Activated naive CD4-positive, alpha-beta T cell treated with anti-CD3 and anti-CD28 coated beads, Interleukin-2, amount 50 U/mL, for 16 hours (primary cell): ENCODE measurements around the gene TCTA.

Experiments used
- DNase-seq: peaks from one replicate; pipeline ENCODE4 v3.0.0-alpha.2; 2020

The TCTA gene

DNA sequence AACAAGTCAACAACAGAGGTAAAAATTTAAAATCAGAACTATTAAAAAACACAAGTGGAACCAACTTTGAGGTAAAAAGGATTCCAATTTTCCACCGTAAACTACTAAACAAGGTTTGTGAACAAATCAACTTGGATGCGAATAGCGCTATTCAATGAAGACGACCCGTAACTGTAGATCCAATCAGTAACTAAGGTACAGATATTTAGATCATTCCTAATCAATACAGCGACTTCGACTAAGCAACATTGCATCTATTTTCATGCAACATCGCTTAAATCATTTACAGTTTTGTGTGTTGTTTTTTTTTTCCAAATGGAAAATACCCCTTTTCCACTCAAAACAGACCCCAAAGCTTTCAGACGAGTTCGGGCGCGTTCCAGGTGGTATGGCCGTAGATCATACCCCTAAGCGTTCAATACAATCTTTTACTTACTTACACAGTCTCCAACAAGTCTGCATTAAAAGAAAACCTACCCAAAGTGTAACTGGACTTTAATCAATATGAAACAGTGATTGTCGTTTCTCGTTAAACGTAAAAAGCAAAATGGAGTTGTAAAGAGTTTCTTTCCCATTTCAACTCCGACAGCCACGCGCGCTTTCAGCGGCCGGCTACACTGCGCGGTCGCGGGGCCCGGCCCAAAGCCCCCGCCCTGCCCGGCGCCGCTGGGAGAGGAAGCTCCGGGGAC, 1.2 kb upstream of the TCTA start:
- DNase-seq, result no peak

DNA sequence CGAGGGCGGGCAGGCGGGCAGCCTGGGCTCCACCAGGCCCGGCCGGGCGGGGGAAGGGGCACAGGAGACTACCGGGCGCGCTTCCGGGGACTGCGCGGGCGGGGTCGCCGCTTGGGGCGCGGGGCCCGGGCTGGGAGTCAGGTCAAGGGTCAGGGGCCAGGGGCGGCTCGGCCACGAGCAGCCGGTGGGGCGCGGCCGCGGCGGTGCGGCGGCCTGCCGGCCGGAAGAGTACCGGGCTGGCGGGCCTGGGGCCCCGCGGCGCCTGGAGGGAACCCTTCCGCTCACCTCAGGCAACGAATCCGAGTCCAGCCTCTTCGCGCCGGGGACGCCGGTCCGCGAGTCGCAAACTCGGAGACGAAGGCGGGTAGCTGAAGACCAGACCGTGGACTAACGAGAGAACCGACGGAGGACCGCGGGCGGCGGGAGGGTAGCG, 672 bp upstream of the TCTA start:
- DNase-seq, result peak; percentile 54

DNA sequence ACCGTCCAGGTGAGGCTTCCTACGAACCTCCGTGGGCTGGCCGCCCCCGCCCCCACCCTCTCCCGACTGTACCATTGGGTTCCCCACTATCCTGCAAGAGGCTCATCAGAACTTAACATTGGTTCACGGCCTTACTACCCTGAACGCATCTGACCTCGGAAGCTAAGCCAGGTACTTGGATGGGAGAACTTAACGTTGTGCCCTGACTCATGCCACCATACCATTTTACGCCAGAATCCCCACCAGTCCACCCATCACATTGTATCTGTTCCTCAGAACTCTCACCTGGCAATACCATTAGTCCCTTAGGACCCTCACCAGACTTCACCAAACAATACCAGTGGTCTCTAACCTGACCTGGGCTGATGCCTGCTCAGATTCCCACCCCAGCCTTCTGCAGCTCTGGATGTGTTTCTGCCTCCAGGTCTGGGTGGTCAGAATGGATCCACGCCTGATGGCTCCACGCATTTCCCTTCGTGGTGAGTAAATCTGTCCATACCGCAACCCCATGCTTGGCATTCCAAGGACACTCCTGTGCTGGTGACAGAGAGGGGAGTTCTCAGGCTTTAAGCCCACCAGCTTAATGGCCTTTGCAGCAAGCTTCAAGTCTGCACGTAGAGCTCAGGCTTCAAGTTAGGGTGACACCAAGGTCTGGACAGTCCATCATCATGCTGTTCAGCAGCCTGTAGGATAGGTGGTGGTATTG, 562 bp downstream of the TCTA start:
- DNase-seq, result no peak

DNA sequence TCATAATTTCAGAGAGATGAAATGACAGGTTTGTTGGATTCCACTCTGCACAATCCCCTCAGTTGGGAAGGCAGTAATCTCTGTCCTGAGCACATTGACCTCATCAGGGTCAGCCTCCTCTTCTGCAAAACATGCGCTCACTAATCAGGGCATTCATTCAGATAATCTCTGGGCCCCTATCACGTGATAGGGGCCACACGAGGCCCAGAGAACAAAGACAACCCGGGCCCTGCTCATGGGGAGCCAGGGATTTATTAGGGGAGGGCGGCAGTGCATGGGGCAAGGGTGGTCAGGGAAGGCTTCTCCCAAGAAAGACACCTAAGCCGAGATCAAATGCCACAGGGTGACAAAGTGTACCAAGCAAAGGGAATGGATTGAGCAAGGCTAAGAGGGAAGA, 1.1 kb downstream of the TCTA start:
- no peak for DNase-seq

DNA sequence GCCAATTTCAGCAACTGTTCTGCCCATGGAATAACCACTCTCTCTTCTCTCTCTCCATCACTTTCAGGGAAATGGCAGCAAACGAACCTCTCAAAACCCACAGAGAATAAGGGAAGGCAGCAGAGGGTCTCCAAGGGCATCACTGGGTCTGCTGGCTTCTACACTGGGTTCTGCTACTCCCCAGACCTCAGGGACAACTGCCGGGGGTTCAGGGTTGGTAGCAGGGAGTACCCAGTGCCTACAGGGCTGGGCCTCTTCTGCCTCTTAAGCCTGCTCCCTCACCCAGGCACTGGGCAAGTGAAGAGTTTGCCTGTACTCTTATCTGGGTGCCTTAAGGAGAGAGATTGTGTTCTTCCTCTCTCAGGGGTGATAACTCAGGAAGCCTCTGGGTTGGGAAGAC, 2.5 kb downstream of the TCTA start:
- DNase-seq, result no peak

DNA sequence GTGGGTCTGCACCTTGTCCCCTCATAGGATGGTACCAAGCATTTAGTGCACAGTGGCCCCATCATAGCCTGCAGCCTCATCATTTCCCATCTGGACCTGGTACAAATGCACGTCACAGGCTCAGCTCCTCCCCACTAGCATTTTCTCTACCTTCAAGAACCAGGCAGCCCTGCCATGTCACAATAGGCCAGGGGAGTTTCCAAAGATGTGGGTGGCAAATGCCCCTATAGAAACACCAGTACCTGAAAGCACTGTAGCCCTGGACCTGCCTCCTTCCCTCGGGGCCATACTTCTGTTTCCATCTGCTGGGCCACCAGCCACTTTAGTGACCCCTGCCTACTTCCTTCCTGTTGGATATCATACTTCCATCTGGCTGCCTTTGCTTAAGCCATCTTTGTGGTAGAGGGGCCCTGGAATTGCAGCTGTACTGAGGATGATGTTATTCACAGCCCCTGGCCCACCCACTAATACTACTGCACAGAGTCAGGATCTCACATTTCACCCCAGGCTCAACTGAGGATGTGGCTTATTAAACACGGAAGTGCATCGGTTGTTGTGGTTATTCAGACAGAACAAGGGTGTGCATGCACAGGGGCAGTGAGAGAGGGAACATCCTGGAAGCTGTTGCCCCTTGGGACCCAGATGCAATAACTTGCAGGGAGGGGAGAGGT, 3.8 kb downstream of the TCTA start:
- peak; percentile 66 for DNase-seq

DNA sequence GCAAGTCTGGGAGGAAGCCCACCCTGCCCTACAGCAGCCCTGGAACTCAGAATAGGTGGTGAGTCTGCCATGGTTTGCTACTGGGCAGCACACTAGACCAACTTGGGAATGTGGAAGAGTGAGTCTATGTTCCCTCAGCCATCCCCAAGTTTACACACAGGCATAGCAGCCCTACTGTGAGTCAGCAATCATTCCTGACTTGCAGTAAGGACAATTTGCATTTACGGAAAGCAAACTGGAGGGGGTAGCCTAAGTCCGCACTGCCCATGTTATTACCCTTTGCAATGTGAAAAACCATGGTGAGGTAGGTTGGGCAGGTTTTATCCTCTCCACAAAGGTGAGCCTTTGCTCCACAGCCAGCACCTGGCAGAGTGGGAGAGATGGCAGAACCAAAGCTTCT, 4.6 kb downstream of the TCTA start:
- DNase-seq, result no peak

DNA sequence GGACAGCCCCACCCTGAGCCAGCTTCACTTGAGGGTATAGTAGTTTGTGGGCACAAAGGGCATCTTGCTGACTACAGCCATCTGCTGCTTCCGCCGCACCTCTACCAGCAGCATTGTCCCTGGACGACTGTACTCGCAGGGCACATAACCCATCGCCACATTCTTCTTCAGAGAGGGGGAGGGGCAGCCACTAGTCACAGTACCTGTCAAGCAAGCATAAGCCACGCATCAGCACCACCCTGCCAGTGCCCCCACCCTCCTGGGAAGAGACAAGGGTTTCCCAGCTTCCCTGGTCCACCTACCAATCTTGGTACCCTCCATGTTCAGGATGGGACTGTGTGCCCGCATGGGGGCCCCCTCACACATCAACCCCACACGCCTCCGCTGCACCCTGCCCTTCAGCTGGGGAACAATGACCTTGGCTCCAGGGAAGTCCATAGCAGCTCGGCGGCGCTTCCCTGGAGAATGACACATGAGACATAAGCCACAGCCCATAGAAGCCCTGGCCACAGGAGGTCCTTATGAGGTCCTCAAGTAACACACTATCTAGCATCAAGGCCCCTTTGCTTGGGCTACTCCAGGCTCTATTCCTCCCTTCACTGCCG, 5.4 kb downstream of the TCTA start:
- no peak for DNase-seq

DNA sequence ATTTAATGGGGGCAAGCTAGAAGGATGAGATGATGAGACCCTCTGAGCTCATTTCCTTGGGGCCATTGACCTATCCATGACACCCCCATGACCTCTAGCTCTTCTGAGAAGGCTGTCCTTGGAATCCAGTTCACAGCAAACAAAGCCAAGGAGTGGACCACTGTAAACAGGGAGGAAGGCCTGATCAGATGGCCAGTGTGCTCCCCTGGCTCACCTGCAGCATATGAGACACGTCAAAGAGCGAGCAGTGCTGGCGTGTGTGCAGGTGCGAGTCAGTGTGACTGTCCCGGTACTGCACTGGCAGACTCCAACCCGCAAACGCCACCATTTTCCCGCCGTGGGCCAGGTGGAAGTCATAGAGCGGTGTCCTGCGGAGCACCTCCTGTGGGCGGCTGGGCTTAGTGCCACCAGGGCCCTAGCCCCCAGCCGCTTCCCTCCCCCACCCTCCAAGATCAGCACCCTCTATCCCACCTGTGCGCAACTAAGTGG, 9.7 kb downstream of the TCTA start:
- DNase-seq, result no peak

DNA sequence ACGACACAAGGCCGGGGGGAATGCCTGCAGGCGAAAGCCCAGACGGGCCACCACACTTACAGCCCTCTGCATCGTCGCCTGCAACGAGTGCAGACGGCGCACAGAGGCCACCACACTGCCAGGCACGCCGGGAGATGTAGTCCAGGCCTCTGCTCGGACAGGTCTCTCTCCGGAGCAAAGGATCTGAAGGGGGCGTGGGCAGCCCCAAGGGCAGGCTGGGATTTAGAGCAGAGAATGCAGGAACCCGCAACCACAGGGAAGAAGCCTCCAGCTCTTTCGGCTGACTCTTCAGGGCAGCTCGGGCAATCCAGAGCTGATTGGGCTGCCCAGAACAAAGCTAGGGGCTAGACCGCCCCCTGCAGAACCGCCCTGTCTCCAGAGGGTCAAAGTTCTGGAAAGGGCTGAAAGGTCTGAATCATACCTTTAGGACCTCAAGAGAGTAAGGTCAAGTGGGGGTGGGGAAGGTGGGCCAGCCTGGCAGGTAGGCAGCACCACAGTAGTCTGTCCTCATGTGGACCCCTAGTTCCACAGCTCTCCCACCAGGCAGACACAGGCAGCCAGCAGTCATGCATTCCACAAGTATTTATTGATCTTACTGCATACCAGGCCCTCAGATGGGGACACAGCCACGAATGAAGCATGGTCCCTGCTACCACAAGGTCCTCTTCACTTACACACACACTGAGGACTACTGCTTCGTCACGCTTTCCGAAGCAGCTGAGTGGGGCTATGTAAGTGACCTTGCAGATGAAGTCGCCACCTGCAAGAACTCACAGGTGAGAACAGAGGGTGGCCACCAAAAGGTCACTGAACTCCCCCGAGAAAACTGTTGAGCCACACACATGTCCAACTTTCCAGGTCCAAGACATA, 10.4 kb downstream of the TCTA start, which contains the start of gene AMT:
Gene AMT (minus strand): TSS at position 95 of the 870 bp plus-strand sequence. CDS start 23 bp downstream, at position 72.
- DNase-seq, result no peak

DNA sequence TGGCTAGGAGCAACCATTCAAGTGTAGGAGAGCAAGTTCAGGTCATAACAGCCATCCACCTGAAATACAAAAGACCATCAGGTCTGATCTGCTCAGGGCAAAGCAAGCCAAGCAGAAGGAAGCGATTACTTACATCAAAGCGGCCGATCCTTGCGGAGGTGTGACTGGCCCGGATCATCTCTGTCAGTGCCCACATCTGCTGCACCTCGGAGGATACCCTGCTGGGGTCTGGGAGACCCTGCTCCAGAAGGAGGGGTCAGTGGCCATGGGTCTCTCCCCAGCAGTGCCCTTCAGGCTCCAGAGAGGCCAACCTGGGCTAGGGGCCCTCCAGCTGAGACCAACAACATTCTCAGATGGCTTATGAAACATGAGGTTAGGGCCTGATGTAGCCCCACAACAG, 12.6 kb downstream of the TCTA start:
- DNase-seq, result no peak

DNA sequence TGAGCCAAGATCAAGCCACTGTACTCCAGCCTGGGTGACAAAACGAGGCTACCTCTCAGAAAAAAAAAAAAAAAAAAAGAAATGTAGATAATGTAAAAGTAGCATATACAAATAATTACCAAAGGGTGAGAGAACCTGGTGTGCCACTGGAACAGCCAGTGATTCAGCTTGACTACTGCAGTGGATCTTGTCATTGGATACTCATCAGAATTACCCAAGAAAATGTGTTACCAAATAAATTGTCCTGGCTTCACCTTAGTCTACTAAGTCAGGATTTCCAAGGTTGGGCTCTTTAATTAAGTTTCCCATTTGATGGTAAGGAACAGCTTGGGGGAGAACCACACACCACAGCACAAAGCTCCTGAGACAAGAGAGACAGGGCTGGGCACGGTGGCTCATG, 15.4 kb downstream of the TCTA start:
- no peak for DNase-seq

DNA sequence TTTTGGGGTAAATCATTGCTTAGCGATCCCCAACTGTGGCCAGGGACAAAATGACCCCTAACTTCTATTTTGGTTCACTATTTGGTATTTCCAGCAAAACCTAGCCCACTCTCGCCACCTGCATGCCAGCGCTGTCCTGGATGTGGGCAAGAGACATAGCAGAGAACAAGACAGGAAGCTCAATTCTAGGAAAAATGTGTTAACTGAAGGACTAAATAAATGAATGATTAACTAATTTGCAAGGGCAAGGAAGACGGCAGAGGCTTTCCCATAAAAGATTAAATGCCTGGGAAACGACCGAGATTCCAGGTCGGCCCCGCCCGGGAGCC, 16.5 kb downstream of the TCTA start:
- no peak for DNase-seq

DNA sequence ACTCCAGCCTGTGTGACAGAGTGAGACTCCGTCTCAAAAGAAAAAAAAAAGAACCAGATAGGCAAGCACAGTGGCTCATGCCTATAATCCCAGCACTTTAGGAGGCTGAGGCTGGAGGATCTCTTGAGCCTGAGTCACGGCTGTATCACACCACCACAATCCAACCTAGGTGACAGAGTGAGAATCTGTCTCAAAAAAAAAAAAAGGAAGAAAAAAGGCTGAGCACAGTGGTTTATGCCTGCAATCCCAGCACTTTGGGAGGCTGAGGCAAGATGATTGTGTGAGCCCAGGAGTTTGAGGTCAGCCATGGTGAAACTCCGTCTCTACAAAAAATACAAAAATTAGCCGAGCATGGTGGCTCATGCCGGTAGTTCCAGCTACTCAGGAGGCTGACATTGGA, 22.5 kb downstream of the TCTA start:
- no peak for DNase-seq

DNA sequence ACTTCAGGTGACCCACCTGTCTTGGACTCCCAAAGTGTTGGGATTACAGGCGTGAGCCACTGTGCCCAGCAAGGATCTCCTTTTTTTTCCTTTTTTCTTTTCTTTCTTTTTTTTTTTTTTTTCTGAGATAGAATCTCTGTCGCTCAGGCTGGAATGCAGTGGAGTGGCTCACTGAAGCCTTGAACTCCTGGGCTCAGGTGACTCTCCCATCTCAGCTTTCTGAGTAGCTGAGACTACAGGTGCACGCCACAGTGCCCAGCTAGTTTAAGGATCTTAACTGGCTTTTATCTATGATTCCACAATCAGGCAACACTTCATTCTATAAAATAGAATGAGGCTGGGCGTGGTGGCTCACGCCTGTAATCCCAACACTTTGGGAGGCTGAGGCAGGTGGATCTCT, 33.2 kb downstream of the TCTA start:
- DNase-seq, result no peak

DNA sequence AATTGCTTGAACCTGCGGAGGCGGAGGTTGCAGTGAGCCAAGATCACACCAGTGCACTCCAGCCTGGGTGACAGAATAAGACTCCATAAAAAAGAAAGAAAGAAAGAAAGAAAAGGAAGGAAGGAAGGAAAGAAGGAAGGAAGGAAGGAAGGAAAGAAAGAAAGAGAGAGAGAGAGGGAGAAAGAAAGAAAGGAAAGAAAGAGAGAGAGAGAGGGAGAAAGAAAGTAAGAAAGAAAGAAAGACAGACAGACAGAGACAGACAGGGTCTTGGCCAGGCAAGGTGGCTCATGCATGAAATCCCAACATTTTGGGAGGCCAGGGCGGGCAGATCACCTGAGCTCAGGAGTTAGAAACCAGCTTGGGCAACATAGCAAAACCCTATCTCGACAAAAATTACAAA, 41.4 kb downstream of the TCTA start:
- no peak for DNase-seq

DNA sequence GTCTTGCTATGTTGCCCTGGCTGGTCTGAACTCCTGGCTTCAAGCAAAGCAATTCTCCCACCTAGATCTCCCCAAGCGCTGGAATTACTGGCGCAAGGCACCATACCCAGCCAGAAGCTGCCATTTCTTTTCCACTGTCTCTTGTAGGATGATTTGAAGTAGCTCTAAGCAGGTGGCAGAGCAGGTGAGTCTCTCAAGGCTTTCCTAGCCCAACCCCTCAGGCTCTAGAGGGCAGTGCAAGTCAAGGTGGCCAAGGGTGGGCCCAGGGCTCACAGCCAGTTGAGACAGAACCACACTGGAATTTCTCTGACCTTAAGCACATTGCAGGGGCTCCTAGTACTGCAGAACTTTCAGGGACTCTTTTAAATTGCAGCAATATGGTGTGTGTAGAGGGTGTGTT, 42.2 kb downstream of the TCTA start:
- no peak for DNase-seq

DNA sequence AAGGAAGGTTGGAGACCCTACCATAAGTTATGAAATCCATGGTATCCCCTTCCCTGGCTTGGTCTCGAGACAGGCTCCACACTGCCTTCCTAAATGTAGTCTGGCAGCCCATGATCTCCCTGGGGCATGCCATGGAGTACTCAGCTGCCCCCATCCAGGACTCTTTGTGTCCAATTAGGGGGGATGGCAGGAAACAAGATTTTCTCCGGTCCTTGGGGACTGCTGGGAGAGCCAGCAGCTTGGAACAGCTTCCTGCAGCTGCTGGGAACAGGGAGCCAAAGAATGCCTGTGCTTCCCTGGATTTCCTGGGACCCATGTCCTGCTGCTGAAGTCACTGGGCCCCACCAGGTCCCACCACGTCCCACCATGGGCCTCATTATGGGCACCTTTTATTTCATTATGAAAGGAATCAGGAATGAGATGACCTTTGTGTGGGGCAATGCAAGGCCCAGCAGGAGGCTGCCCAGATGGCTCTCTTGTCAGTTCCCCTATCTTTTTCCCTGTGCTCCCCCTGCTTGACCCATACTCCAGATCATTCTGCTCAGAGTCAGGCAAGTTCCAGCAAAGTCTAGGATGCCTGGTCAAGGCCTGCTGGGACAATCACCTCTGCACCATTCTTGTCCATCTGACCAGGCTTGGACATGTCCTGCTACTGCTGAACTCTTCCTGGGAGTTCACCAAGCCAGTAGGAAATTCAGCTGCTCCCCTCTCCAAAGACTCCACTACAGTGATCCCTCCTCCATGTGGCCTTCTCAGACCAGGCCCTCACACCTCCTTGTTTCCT, 42.9 kb downstream of the TCTA start:
- DNase-seq, result no peak

DNA sequence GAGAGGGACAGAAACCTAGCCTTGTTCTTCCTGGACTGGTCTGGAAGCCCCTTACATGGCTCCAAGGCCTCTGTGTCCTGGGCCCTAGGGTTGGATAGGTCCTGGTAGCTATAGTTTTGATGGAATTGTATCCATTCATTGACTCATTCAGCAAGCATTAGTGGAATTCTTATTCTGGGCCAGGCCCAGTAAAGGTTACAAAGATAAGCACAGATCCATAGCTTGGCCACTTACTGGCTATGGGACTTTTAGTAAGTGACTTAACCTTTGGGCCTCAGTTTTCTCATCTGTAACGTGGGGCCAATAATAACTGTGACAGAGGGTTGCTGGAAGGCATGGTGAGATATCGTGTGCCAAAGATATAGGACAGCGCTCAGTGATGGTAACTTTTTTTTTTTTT, 44.2 kb downstream of the TCTA start:
- DNase-seq, result no peak

DNA sequence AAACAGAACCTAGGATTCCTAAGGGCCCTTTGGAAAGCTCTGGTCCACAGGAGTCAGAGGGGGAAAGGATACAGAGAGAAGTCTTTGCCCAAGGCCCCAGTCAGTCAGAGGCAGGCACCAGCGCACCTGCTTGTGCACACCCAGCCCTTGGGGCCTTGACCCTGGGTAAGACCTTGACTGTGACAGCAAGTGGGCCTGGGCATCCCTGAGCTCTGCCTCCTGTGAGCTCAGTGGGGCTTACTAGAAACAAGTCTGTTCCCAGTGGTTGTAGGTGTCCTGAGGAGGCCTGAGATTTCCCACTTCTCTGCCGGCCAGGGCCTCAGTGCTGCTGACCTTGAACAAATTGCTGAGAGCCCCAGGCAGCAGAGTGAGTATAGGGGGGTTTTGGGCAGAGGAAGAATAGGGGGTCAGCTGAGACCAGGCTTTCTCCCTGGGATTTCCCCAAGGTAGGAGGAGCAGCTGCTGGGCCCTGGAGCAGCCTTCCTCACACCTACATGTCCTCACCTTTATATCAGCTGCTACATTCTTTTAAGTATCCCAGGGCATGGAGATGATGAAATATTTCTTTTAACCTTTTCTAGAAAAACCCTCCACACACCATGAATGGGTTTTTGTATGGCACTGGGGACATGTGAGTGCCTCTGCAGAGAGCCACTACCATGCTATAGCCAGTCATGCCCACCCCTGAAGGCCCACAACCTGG, 48.1 kb downstream of the TCTA start:
- no peak for DNase-seq

DNA sequence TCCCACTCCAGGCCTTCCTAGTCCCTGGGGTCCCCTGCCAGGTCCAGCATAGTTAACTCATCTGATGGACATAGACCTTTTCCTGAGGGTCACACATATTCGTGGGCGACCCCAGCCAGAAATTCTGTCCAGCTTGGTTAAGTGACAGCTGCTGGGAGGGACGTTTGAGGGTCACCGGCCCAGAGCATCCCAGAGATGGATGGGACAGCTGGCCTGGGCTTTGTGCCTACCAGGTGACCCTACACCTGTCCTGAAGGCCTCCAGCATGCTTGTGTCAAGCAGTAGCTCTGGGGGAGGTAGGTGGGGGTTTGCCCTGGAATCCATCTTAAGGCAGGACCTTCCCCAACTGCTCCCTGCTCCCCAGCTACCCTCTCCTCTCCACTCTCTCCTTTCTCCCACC, 48.7 kb downstream of the TCTA start:
- no peak for DNase-seq
